HL-60 (cell line): Measurements from ENCODE around the gene PPP1R10.

Experiments used
- CTCF ChIP-seq: IDR thresholded peaks from one replicate; pipeline ENCODE4 v1.5.1; 2011; ENCODE audit warnings: low read length, control low read depth, inconsistent platforms; ENCODE audit not compliant: insufficient read depth
- GABPA ChIP-seq: IDR thresholded peaks from 2 replicates; pipeline ENCODE4 v1.6.1; 2012; ENCODE audit warnings: low read depth
- POLR2AphosphoS5 ChIP-seq: IDR thresholded peaks from 2 replicates; pipeline ENCODE4 v1.6.1; 2012; ENCODE audit warnings: low read depth
- REST ChIP-seq: IDR thresholded peaks from 2 replicates; pipeline ENCODE4 v1.6.1; 2012; ENCODE audit warnings: low read depth; ENCODE audit not compliant: insufficient replicate concordance
- SPI1 ChIP-seq: IDR thresholded peaks from 2 replicates; pipeline ENCODE4 v1.6.1; 2012; ENCODE audit warnings: low read depth, mild to moderate bottlenecking, borderline replicate concordance

- TF ChIP-seq CTCF (no peak), POLR2AphosphoS5 (no peak), REST (no peak), GABPA (no peak), SPI1 (no peak)
These were observed 26.6 kb upstream of the PPP1R10 start for GRCh38 chr6:30643656-30644055.
